Endothelial cell of umbilical vein (primary cell): ENCODE measurements around the gene AKNAD1. TPM values are rescaled to one million over a fixed set of nuclear protein-coding genes. Genes with fewer than 3 reads are reported as not detected.

Experiments used
- BruUV-seq: library from RNA; stranded (reverse); fragments of 400-500 nt; replicated peaks from 2 replicates; lab custom pipeline; 2021; lab: Mats Ljungman, UMichigan
- CTCF ChIA-PET: fragments of 300-600, 350-600 bp; sonication (Branson Sonifier 250); formaldehyde crosslinking; loops from one replicate; lab custom pipeline; 2021; ENCODE audit warnings: antibody characterized with exemption, inconsistent platforms; lab: Charles Lee
- POLR2A ChIA-PET: fragments of 300-600, 350-600 bp; sonication (Branson Sonifier 250); formaldehyde crosslinking; loops from one replicate; lab custom pipeline; 2021; ENCODE audit warnings: antibody characterized with exemption, inconsistent platforms; lab: Charles Lee
- DNase-seq: peaks from one replicate; pipeline ENCODE4 v3.0.0-alpha.2; 2011; ENCODE audit warnings: low read depth, low spot score
- FAIRE-seq: peaks from 2 replicates; lab custom pipeline; 2011; peaks lifted over from hg19 to GRCh38; lab: Jason Lieb, UNC
- H2AFZ ChIP-seq: 2 replicates; pipeline ENCODE4 v1.6.0; 2012; ENCODE audit warnings: low read depth, low read length, control low read depth, inconsistent platforms
- H3K27ac ChIP-seq: 2 replicates; pipeline ENCODE4 v1.5.1; 2011; ENCODE audit warnings: low read depth, mild to moderate bottlenecking, control low read depth, low read length, moderate library complexity; ENCODE audit not compliant: insufficient read depth
- H3K27me3 ChIP-seq, 2 experiments: 2 replicates each; pipeline versions ENCODE4 v1.6.0 to v1.6.1; 2011; ENCODE audit warnings: low read length in 2 of 2, mixed read lengths in 1 of 2; ENCODE audit not compliant: control insufficient read depth in 2 of 2, insufficient read depth in 2 of 2
- H3K36me3 ChIP-seq, 2 experiments: 2 replicates in 1 of 2; 3 replicates in 1 of 2; pipeline ENCODE4 v1.5.1; 2011; ENCODE audit warnings: low read length in 2 of 2, mild to moderate bottlenecking in 1 of 2, moderate library complexity in 1 of 2; ENCODE audit not compliant: control insufficient read depth in 2 of 2, insufficient read depth in 2 of 2; ENCODE audit errors: extremely low read depth in 1 of 2
- H3K4me1 ChIP-seq: 3 replicates; pipeline ENCODE4 v1.5.1; 2011; ENCODE audit warnings: mild to moderate bottlenecking, low read length; ENCODE audit not compliant: control insufficient read depth, insufficient read depth; ENCODE audit errors: extremely low read depth
- H3K4me2 ChIP-seq: 2 replicates; pipeline ENCODE4 v1.6.1; 2011; ENCODE audit warnings: low read length, control low read depth, mixed read lengths; ENCODE audit not compliant: insufficient read depth
- H3K4me3 ChIP-seq, 3 experiments: fragments of 200-600 bp in 1 of 3; sonication (generic), shearing (Covaris generic) in 1 of 3; replicated peaks in 1 of 3; 2 replicates each; pipeline ENCODE4 v1.5.1; 2011 to 2016; ENCODE audit warnings: control low read depth in 3 of 3, low read length in 3 of 3, mild to moderate bottlenecking in 2 of 3, inconsistent platforms in 1 of 3, low read depth in 1 of 3, moderate library complexity in 1 of 3; ENCODE audit not compliant: insufficient read depth in 1 of 3
- H3K79me2 ChIP-seq: 2 replicates; pipeline ENCODE4 v1.6.0; 2012; ENCODE audit warnings: low read length, inconsistent platforms; ENCODE audit not compliant: control insufficient read depth, insufficient read depth
- H3K9ac ChIP-seq: replicated peaks from 2 replicates; pipeline ENCODE3; 2011; ENCODE audit warnings: low read length, control low read depth; ENCODE audit not compliant: insufficient read depth; ENCODE audit errors: extremely low read depth
- H3K9me1 ChIP-seq: replicated peaks from 3 replicates; pipeline ENCODE4 v1.6.0; 2011; ENCODE audit warnings: mild to moderate bottlenecking, low read length; ENCODE audit not compliant: control insufficient read depth, insufficient read depth; ENCODE audit errors: extremely low read depth
- H3K9me3 ChIP-seq: replicated peaks from 2 replicates; pipeline ENCODE4 v1.5.1; 2012; ENCODE audit warnings: low read length, inconsistent platforms; ENCODE audit not compliant: control insufficient read depth, insufficient read depth
- H4K20me1 ChIP-seq: replicated peaks from 2 replicates; pipeline ENCODE3; 2011; ENCODE audit warnings: mild to moderate bottlenecking, low read length; ENCODE audit not compliant: control insufficient read depth, insufficient read depth; ENCODE audit errors: extremely low read depth
- CTCF ChIP-seq, 2 donors: IDR thresholded peaks; 1 replicate in 1 of 2; 2 replicates in 1 of 2; pipeline ENCODE4 v1.5.1; 2011; ENCODE audit warnings: low read length in 2 of 2, mild to moderate bottlenecking in 2 of 2, moderate library complexity in 2 of 2, control low read depth in 1 of 2, inconsistent platforms in 1 of 2, low read depth in 1 of 2; ENCODE audit not compliant: insufficient read depth in 1 of 2; ENCODE audit errors: extremely low read depth in 1 of 2
- EZH2 ChIP-seq: IDR thresholded peaks from 2 replicates; pipeline ENCODE4 v1.6.1; 2012; ENCODE audit warnings: borderline replicate concordance, low read depth, mild to moderate bottlenecking, moderate library complexity, low read length, inconsistent platforms; ENCODE audit not compliant: severe bottlenecking
- FOS ChIP-seq: IDR thresholded peaks from 2 replicates; pipeline ENCODE4 v1.6.1; 2011; ENCODE audit warnings: mild to moderate bottlenecking, low read length, moderate library complexity, borderline replicate concordance; ENCODE audit not compliant: insufficient read depth
- GATA2 ChIP-seq: IDR thresholded peaks from 2 replicates; pipeline ENCODE4 v1.7.0; 2011; ENCODE audit warnings: low read depth, mild to moderate bottlenecking, moderate library complexity, mixed read lengths, low read length; ENCODE audit not compliant: insufficient read length, insufficient read depth
- MYC ChIP-seq: IDR thresholded peaks from one replicate; pipeline ENCODE4 v1.6.1; 2011; ENCODE audit warnings: mild to moderate bottlenecking, low read depth, low read length
- POLR2A ChIP-seq: IDR thresholded peaks from 2 replicates; pipeline ENCODE4 v1.6.1; 2012; ENCODE audit warnings: low read depth, mild to moderate bottlenecking, control low read depth, low read length
- POLR2AphosphoS5 ChIP-seq: IDR thresholded peaks from 2 replicates; pipeline ENCODE4 v1.6.1; 2012; ENCODE audit warnings: low read depth, mild to moderate bottlenecking, control low read depth, low read length, moderate library complexity; ENCODE audit not compliant: insufficient read depth
- dilution Hi-C: fragments of 300-500 bp; cut with MboI; formaldehyde crosslinking; loops from one replicate; pipeline ENCODE4 v1.15.0; 2019; ENCODE audit warnings: low sequenced_read_pairs; ENCODE audit not compliant: extremely low pct_ligation_motif_present
- intact Hi-C: fragments of 100-400 bp; cut with micrococcal nuclease; formaldehyde crosslinking; loops from one replicate; pipeline ENCODE4 v1.10.0; 2022
- polyA plus RNA-seq, 4 experiments: library from polyadenylated mRNA; depleted of rRNA in 3 of 4; stranded (reverse) in 3 of 4; unstranded in 1 of 4; fragments of >200 nt; gene quantifications; 2 replicates each; pipeline versions ENCODE4 v1.2.1 to v1.2.3, GENCODE V29; 2011 to 2012; ENCODE audit warnings: missing spikeins in 1 of 4
- total RNA-seq: library from RNA; stranded (reverse); gene quantifications from 2 replicates; pipeline ENCODE4 v1.2.3, GENCODE V29; 2021
- TF ChIP-seq, protein P1 (sequence below): IDR thresholded peaks from 2 replicates; pipeline ENCODE4 v1.6.1; 2011; ENCODE audit not compliant: insufficient read depth, insufficient read length

Gene AKNAD1
- total and polyA plus RNA-seq, 2 donors (not counting 3 experiments of a cell fraction or from before 2014, with no cell fraction given): not detected

DNA sequence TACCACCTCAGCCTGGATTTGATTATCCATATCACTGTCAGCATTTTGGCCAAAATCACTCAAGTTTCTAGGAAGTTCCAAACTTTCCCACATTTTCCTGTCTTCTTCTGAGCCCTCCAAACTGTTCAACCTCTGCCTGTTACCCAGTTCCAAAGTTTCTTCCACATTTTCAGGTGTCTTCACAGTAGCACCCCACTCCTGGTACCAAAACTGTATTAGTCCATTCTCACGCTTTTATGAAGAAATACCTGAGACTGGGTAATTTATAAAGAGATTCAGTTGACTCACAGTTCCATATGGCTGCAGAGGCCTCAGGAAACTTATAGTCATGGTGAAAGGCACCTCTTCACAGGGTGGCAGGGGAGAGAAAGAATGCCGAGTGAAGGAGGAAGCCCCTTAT, 71.0 kb downstream of the AKNAD1 start:
- BruUV-seq: no TSS peak
- Histone ChIP-seq H3K9ac (no peak overlapping the region), H3K27ac (no peak overlapping the region), H3K36me3 (peaks cover 8 to 21% of the 10 kb centered on the region in 2 experiments), H3K4me3 (no peak overlapping the region), H3K9me3 (peaks cover 6% of the 10 kb centered on the region), H4K20me1 (no peaks in the 10 kb centered on the region), H2AFZ (no peak overlapping the region), H3K79me2 (no peaks in the 10 kb centered on the region), H3K27me3 (no peaks in the 10 kb centered on the region), H3K4me2 (no peak overlapping the region), H3K9me1 (no peaks in the 10 kb centered on the region), H3K4me1 (peaks cover 5% of the 10 kb centered on the region)
- no peak for DNase-seq
- FAIRE-seq: no peak
- POLR2A ChIA-PET: no interaction called here
- intact Hi-C loops (no loop called here), dilution Hi-C loops (no loop called here)
- CTCF ChIA-PET: no interaction called here
- TF ChIP-seq POLR2A (no peak), POLR2AphosphoS5 (no peak), FOS (no peak), EZH2 (no peak), CTCF (IDR thresholded peaks at IDR 0.05; ENCODE audit: extremely low read depth in 1 of 2, insufficient read depth in 1 of 2, low read depth in 1 of 2, low read length in 2 of 2) (no peak), MYC (no peak), GATA2 (no peak)
- TF ChIP-seq, protein P1, sequence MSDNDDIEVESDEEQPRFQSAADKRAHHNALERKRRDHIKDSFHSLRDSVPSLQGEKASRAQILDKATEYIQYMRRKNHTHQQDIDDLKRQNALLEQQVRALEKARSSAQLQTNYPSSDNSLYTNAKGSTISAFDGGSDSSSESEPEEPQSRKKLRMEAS: no peak
